Measurements from ENCODE around the gene SLC46A2. TPM values are rescaled to one million over a fixed set of nuclear protein-coding genes. Genes with fewer than 3 reads are reported as not detected.
A peak's percentile ranks its signal among the peaks of the same experiment; 100 is the strongest.

The SLC46A2 gene
- polyA plus RNA-seq, 1 donor (not counting 4 experiments of a cell fraction or from before 2014, with no cell fraction given), result not detected

GRCh38 chr9:112933696-112934095 lies 43.0 kb upstream of the SLC46A2 start:
- H3K4me1 ChIP-seq (ENCODE audit: control insufficient read depth, extremely low read depth, insufficient read depth, low read length), result no peaks in the 10 kb centered on the region
- dilution Hi-C loops (cut with MboI; ENCODE audit: extremely low pct_ligation_motif_present, low sequenced_read_pairs), result no loop called here
- no peak overlapping the region for H3K4me3 ChIP-seq (ENCODE audit: control insufficient read depth in 2 of 3, extremely low read depth in 1 of 3, insufficient read depth in 2 of 3, low read depth in 1 of 3, low read length in 3 of 3)
- no peak overlapping the region for H3K9ac ChIP-seq (ENCODE audit: control insufficient read depth, extremely low read depth, insufficient read depth, low read length)
- H4K20me1 ChIP-seq (ENCODE audit: control insufficient read depth, extremely low read depth, insufficient read depth, low read length), result no peaks in the 10 kb centered on the region
- no peak overlapping the region for H2AFZ ChIP-seq (ENCODE audit: control insufficient read depth, low read length)
- no peaks in the 10 kb centered on the region for H3K79me2 ChIP-seq (ENCODE audit: control insufficient read depth, insufficient read depth, low read length)
- H3K27me3 ChIP-seq (ENCODE audit: control insufficient read depth, extremely low read depth, insufficient read depth, low read length), result no peaks in the 10 kb centered on the region
- FAIRE-seq (no peak), DNase-seq (ENCODE audit: low read depth, low spot score) (no peak)
- no peak overlapping the region for H3K27ac ChIP-seq (ENCODE audit: control insufficient read depth, insufficient read depth, low read length)
- no peaks in the 10 kb centered on the region for H3K9me1 ChIP-seq (ENCODE audit: control insufficient read depth, extremely low read depth, insufficient read depth, low read length)
- no peaks in the 10 kb centered on the region for H3K9me3 ChIP-seq (ENCODE audit: control insufficient read depth, low read depth, low read length)
- no peak overlapping the region for H3K4me2 ChIP-seq (ENCODE audit: control insufficient read depth, extremely low read depth, insufficient read depth, low read depth, low read length)
- no peaks in the 10 kb centered on the region for H3K36me3 ChIP-seq (ENCODE audit: control insufficient read depth in 2 of 2, extremely low read depth in 1 of 2, insufficient read depth in 2 of 2, low read length in 2 of 2)
- TF ChIP-seq EZH2 (IDR thresholded peaks at IDR 0.05; ENCODE audit: low read length), result no peak
- no peak for TF ChIP-seq CTCF (optimal IDR thresholded peaks at IDR 0.05 in 1 of 3, IDR thresholded peaks at IDR 0.05 in 1 of 3, conservative IDR thresholded peaks at IDR 0.05 in 1 of 3; ENCODE audit: extremely low read depth in 1 of 3, insufficient read depth in 2 of 3, low read length in 3 of 3)

GRCh38 chr9:112925058-112925641 lies 34.5 kb upstream of the SLC46A2 start:
- Histone ChIP-seq H2AFZ (ENCODE audit: control insufficient read depth, low read length) (no peak overlapping the region), H3K4me1 (ENCODE audit: control insufficient read depth, extremely low read depth, insufficient read depth, low read length) (no peaks in the 10 kb centered on the region), H3K79me2 (ENCODE audit: control insufficient read depth, insufficient read depth, low read length) (no peaks in the 10 kb centered on the region), H3K9me1 (ENCODE audit: control insufficient read depth, extremely low read depth, insufficient read depth, low read length) (no peaks in the 10 kb centered on the region), H3K9me3 (ENCODE audit: control insufficient read depth, low read depth, low read length) (no peaks in the 10 kb centered on the region), H3K27me3 (ENCODE audit: control insufficient read depth, extremely low read depth, insufficient read depth, low read length) (peaks cover 3% of the 10 kb centered on the region), H3K9ac (ENCODE audit: control insufficient read depth, extremely low read depth, insufficient read depth, low read length) (no peak overlapping the region), H3K27ac (ENCODE audit: control insufficient read depth, insufficient read depth, low read length) (no peak overlapping the region), H3K4me2 (ENCODE audit: control insufficient read depth, extremely low read depth, insufficient read depth, low read depth, low read length) (no peak overlapping the region), H3K36me3 (ENCODE audit: control insufficient read depth in 2 of 2, extremely low read depth in 1 of 2, insufficient read depth in 2 of 2, low read length in 2 of 2) (no peaks in the 10 kb centered on the region), H3K4me3 (ENCODE audit: control insufficient read depth in 2 of 3, extremely low read depth in 1 of 3, insufficient read depth in 2 of 3, low read depth in 1 of 3, low read length in 3 of 3) (no peak overlapping the region), H4K20me1 (ENCODE audit: control insufficient read depth, extremely low read depth, insufficient read depth, low read length) (no peaks in the 10 kb centered on the region)
- DNase-seq (ENCODE audit: low read depth, low spot score) (no peak), FAIRE-seq (no peak)
- dilution Hi-C loops (cut with MboI; ENCODE audit: extremely low pct_ligation_motif_present, low sequenced_read_pairs), result no loop called here
- no peak for TF ChIP-seq EZH2 (IDR thresholded peaks at IDR 0.05; ENCODE audit: low read length)
- peak; percentile 34 to 67 (median 42) for TF ChIP-seq CTCF (optimal IDR thresholded peaks at IDR 0.05 in 1 of 3, IDR thresholded peaks at IDR 0.05 in 1 of 3, conservative IDR thresholded peaks at IDR 0.05 in 1 of 3; ENCODE audit: extremely low read depth in 1 of 3, insufficient read depth in 2 of 3, low read length in 3 of 3)

Data from keratinocyte (primary cell).